Activated CD4-positive, alpha-beta T cell treated with anti-CD3 and anti-CD28 coated beads, Interleukin-2, amount 10 ng/mL, durations not matched to agents 24 days and 14 days (primary cell): ENCODE results near the gene C20orf204. TPM values are rescaled to one million over a fixed set of nuclear protein-coding genes. Genes with fewer than 3 reads are reported as not detected.
A peak's percentile ranks its signal among the peaks of the same experiment; 100 is the strongest.

Source experiments
- DNase-seq: peaks from one replicate; pipeline ENCODE4 v3.0.0; 2022
- H3K27ac Mint-ChIP-seq: one replicate; pipeline ENCODE4 v1.8.0; 2022; ENCODE audit warnings: mild to moderate bottlenecking, mixed read lengths
- H3K27me3 Mint-ChIP-seq: one replicate; pipeline ENCODE4 v1.8.0; 2022; ENCODE audit warnings: mixed read lengths
- H3K36me3 Mint-ChIP-seq: one replicate; pipeline ENCODE4 v1.8.0; 2022; ENCODE audit warnings: low read depth, mild to moderate bottlenecking, mixed read lengths
- H3K4me1 Mint-ChIP-seq: one replicate; pipeline ENCODE4 v1.8.0; 2021; ENCODE audit warnings: mixed read lengths
- H3K4me3 Mint-ChIP-seq: one replicate; pipeline ENCODE4 v1.8.0; 2022; ENCODE audit warnings: mild to moderate bottlenecking, moderate library complexity, mixed read lengths
- H3K9me3 Mint-ChIP-seq: one replicate; pipeline ENCODE4 v1.8.0; 2021; ENCODE audit warnings: mixed read lengths
- intact Hi-C: fragments of 100-400 bp; cut with micrococcal nuclease; formaldehyde crosslinking; loops from one replicate; pipeline ENCODE4 v1.15.1; 2023
- total RNA-seq: library from RNA; stranded (reverse); gene quantifications from 2 replicates; pipeline ENCODE4 v1.2.3, GENCODE V29; 2022

C20orf204 gene
- total RNA-seq, 1 donor from 2014 or later = 6.8 TPM

GRCh38 chr20:64022671-64023360 lies 13.2 kb upstream of the C20orf204 start:
- intact Hi-C loops = no loop called here
- Mint-ChIP-seq H3K9me3 (no peaks in the 10 kb centered on the region), H3K4me1 (no peaks in the 10 kb centered on the region), H3K27ac (no peak overlapping the region), H3K4me3 (no peak overlapping the region), H3K27me3 (no peaks in the 10 kb centered on the region), H3K36me3 (peaks cover 63% of the 10 kb centered on the region)
- no peak for DNase-seq

- Mint-ChIP-seq H3K36me3 (peaks cover 63% of the 10 kb centered on the region), H3K27me3 (no peaks in the 10 kb centered on the region), H3K4me3 (no peak overlapping the region), H3K27ac (no peak overlapping the region), H3K9me3 (no peaks in the 10 kb centered on the region), H3K4me1 (no peaks in the 10 kb centered on the region)
- intact Hi-C loops = no loop called here
- no peak for DNase-seq
Measured at GRCh38 chr20:64023361-64024140, 12.4 kb upstream of the C20orf204 start.

GRCh38 chr20:64024141-64024990 lies 11.6 kb upstream of the C20orf204 start:
- intact Hi-C loops = no loop called here
- no peak for DNase-seq
- no peak overlapping the region for H3K4me3 Mint-ChIP-seq
- no peaks in the 10 kb centered on the region for H3K4me1 Mint-ChIP-seq
- peaks cover 61% of the 10 kb centered on the region for H3K36me3 Mint-ChIP-seq
- no peaks in the 10 kb centered on the region for H3K27me3 Mint-ChIP-seq
- no peaks in the 10 kb centered on the region for H3K9me3 Mint-ChIP-seq
- H3K27ac Mint-ChIP-seq = no peak overlapping the region

- Mint-ChIP-seq H3K4me3 (no peak overlapping the region), H3K27me3 (no peaks in the 10 kb centered on the region), H3K9me3 (no peaks in the 10 kb centered on the region), H3K27ac (no peak overlapping the region), H3K4me1 (no peaks in the 10 kb centered on the region), H3K36me3 (peaks cover 61% of the 10 kb centered on the region)
- intact Hi-C loops = no loop called here
- no peak for DNase-seq
Measured at GRCh38 chr20:64025101-64025825, 10.7 kb upstream of the C20orf204 start.

- no peaks in the 10 kb centered on the region for H3K27me3 Mint-ChIP-seq
- H3K4me3 Mint-ChIP-seq = no peak overlapping the region
- H3K36me3 Mint-ChIP-seq = peaks cover 65% of the 10 kb centered on the region
- DNase-seq = no peak
- intact Hi-C loops = no loop called here
- H3K4me1 Mint-ChIP-seq = no peaks in the 10 kb centered on the region
- H3K27ac Mint-ChIP-seq = no peak overlapping the region
- no peaks in the 10 kb centered on the region for H3K9me3 Mint-ChIP-seq
Measured at GRCh38 chr20:64025826-64026412, 10.1 kb upstream of the C20orf204 start.

- no peak overlapping the region for H3K27ac Mint-ChIP-seq
- H3K4me3 Mint-ChIP-seq = no peak overlapping the region
- no peaks in the 10 kb centered on the region for H3K27me3 Mint-ChIP-seq
- intact Hi-C loops = no loop called here
- no peaks in the 10 kb centered on the region for H3K4me1 Mint-ChIP-seq
- DNase-seq = no peak
- peaks cover 59% of the 10 kb centered on the region for H3K36me3 Mint-ChIP-seq
- no peaks in the 10 kb centered on the region for H3K9me3 Mint-ChIP-seq
Measured at GRCh38 chr20:64027981-64028685, 7.8 kb upstream of the C20orf204 start.

GRCh38 chr20:64029293-64030117 lies 6.5 kb upstream of the C20orf204 start:
- H3K36me3 Mint-ChIP-seq = peaks cover 56% of the 10 kb centered on the region
- H3K27ac Mint-ChIP-seq = no peak overlapping the region
- H3K4me3 Mint-ChIP-seq = no peak overlapping the region
- no peaks in the 10 kb centered on the region for H3K9me3 Mint-ChIP-seq
- intact Hi-C loops = no loop called here
- peaks cover 11% of the 10 kb centered on the region for H3K4me1 Mint-ChIP-seq
- no peaks in the 10 kb centered on the region for H3K27me3 Mint-ChIP-seq
- no peak for DNase-seq

- no peak overlapping the region for H3K4me3 Mint-ChIP-seq
- H3K27ac Mint-ChIP-seq = peak overlapping the region; percentile 25
- no peaks in the 10 kb centered on the region for H3K9me3 Mint-ChIP-seq
- DNase-seq = peak; percentile 54
- peaks cover 53% of the 10 kb centered on the region for H3K36me3 Mint-ChIP-seq
- peaks cover 20% of the 10 kb centered on the region for H3K4me1 Mint-ChIP-seq
- intact Hi-C loops = no loop called here
- H3K27me3 Mint-ChIP-seq = no peaks in the 10 kb centered on the region
Measured at GRCh38 chr20:64030371-64031134, 5.4 kb upstream of the C20orf204 start.

GRCh38 chr20:64031822-64032314 lies 4.1 kb upstream of the C20orf204 start:
- DNase-seq = no peak
- peaks cover 45% of the 10 kb centered on the region for H3K36me3 Mint-ChIP-seq
- H3K4me3 Mint-ChIP-seq = no peak overlapping the region
- H3K27me3 Mint-ChIP-seq = no peaks in the 10 kb centered on the region
- intact Hi-C loops = no loop called here
- peaks cover 28% of the 10 kb centered on the region for H3K4me1 Mint-ChIP-seq
- H3K27ac Mint-ChIP-seq = no peak overlapping the region
- no peaks in the 10 kb centered on the region for H3K9me3 Mint-ChIP-seq

GRCh38 chr20:64032706-64033624 lies 3.0 kb upstream of the C20orf204 start:
- Mint-ChIP-seq H3K9me3 (no peaks in the 10 kb centered on the region), H3K27ac (peak overlapping the region; percentile 95), H3K4me1 (peaks cover 37% of the 10 kb centered on the region), H3K27me3 (no peaks in the 10 kb centered on the region), H3K36me3 (peaks cover 41% of the 10 kb centered on the region), H3K4me3 (no peak overlapping the region)
- intact Hi-C loops = no loop called here
- peak; percentile 56 for DNase-seq
